Ovary (tissue), 9 donors: ENCODE results near the gene NRCAM. TPM values are rescaled to one million over a fixed set of nuclear protein-coding genes. Genes with fewer than 3 reads are reported as not detected.

ENCODE experiments used
- DNase-seq, 5 donors: peaks; one replicate each; pipeline ENCODE4 v3.0.0-alpha.2; 2019 to 2020
- H3K27ac ChIP-seq, 2 donors: fragments of 200-600 bp; one replicate each; pipeline versions ENCODE4 v1.5.1 to v1.8.0; 2019 to 2022
- H3K27me3 ChIP-seq: fragments of 200-600 bp; one replicate; pipeline ENCODE4 v1.8.0; 2022
- H3K36me3 ChIP-seq: fragments of 200-600 bp; sonication (generic); one replicate; pipeline ENCODE4 v1.5.1; 2019
- H3K4me1 ChIP-seq: one replicate; pipeline ENCODE4 v1.8.1; 2013; ENCODE audit warnings: mild to moderate bottlenecking, moderate library complexity; ENCODE audit not compliant: insufficient read depth
- H3K4me3 ChIP-seq: fragments of 200-600 bp; sonication (generic); one replicate; pipeline ENCODE4 v1.5.1; 2017
- H3K9me3 ChIP-seq, 2 donors: fragments of 200-600 bp in 1 of 2; sonication (generic) in 1 of 2; one replicate each; pipeline versions ENCODE4 v1.5.1 to v1.8.1; 2013 to 2019; ENCODE audit warnings: mild to moderate bottlenecking in 1 of 2, moderate library complexity in 1 of 2
- EP300 ChIP-seq: sonication (generic); formaldehyde crosslinking; IDR thresholded peaks from one replicate; pipeline ENCODE4 v1.6.1; 2017; ENCODE audit warnings: antibody characterized with exemption
- POLR2A ChIP-seq: fragments of 450-650 bp; IDR thresholded peaks from one replicate; pipeline ENCODE4 v1.6.1; 2017; ENCODE audit warnings: antibody characterized with exemption, mild to moderate bottlenecking, moderate library complexity
- WGBS, 3 donors: extraction: QIAGEN DNeasy Blood & Tissue Kit in 1 of 3; methylation state at CpG; one replicate each; pipeline versions ENCODE4 v1.1.5 to v1.1.7; 2013 to 2017; 5-methylcytosine and 5-hydroxymethylcytosine counted together
- intact Hi-C, 4 donors: fragments of 100-400 bp; cut with DNase I; formaldehyde crosslinking; loops; one replicate each; pipeline versions ENCODE4 v1.11.0 to v1.15.1; 2022 to 2023
- polyA plus RNA-seq, 2 donors: library from polyadenylated mRNA; stranded (reverse); fragments of 200-250 nt in 1 of 2; fragments of 350-450 nt in 1 of 2; fragmentation: Illumina TruSeq in 1 of 2; extraction: RNeasy Lipid Tissue Mini Kit (QIAGEN cat#74804) in 1 of 2; gene quantifications; one replicate each; pipeline ENCODE4 v1.2.3, GENCODE V29; 2013 to 2014
- total RNA-seq, 7 donors: library from RNA; depleted of rRNA in 2 of 7; stranded (reverse); fragments of >200 nt in 2 of 7; fragmentation: NEBNext Ultra II Directional in 3 of 7; extraction: Animal tissue kit (Norgen Biotek cat#: 25700) in 3 of 7; gene quantifications; one replicate each; pipeline versions ENCODE4 v1.1.0 to v1.2.4, GENCODE V29; 2016 to 2023
- TF ChIP-seq, protein P1 (sequence below), 3 donors: fragments of 450-650 bp in 2 of 3; fragments of 200-600 bp in 1 of 3; IDR thresholded peaks; one replicate each; pipeline versions ENCODE4 v1.5.1 to v1.8.0; 2016 to 2022; ENCODE audit warnings: antibody characterized with exemption in 3 of 3, mild to moderate bottlenecking in 1 of 3
- donor health status: DM: no; HTN: no; CAD: no; lungs with moderate emphysema.
- donor health status: DM: no; HTN: no; CAD: no.
- donor health status: Bipolar disorder and iron deficiency.
- donor health status: DM: yes; HTN: yes; CAD: no.
- donor health status: DM: no; HTN: no; CAD: no.
- donor health status: DM: yes; HTN: yes; CAD: no.

NRCAM gene
- total and polyA plus RNA-seq, 9 donors = 0.61 to 14.8 (median 2.8) TPM

DNA sequence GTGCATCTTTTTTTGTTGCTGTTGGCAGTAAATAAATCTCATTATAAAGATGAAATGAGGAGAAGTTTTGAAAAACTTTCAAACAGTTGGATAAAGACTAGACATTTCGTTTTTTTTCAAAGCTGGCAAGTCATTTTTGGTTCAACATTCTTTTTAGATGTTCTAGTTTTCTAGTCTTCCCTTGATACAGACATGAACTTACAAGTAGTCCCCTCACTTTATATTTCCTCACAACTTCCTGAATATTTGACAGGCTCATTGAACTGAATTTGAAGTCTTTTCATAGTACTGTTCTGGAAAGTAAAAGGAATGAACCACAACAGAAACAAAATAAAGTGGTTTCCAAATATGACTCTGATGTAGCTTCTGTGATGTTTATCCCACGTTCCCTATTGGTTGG is 134.2 kb downstream of the NRCAM start:
- TF ChIP-seq EP300 (no peak), POLR2A (no peak)
- TF ChIP-seq, protein P1, sequence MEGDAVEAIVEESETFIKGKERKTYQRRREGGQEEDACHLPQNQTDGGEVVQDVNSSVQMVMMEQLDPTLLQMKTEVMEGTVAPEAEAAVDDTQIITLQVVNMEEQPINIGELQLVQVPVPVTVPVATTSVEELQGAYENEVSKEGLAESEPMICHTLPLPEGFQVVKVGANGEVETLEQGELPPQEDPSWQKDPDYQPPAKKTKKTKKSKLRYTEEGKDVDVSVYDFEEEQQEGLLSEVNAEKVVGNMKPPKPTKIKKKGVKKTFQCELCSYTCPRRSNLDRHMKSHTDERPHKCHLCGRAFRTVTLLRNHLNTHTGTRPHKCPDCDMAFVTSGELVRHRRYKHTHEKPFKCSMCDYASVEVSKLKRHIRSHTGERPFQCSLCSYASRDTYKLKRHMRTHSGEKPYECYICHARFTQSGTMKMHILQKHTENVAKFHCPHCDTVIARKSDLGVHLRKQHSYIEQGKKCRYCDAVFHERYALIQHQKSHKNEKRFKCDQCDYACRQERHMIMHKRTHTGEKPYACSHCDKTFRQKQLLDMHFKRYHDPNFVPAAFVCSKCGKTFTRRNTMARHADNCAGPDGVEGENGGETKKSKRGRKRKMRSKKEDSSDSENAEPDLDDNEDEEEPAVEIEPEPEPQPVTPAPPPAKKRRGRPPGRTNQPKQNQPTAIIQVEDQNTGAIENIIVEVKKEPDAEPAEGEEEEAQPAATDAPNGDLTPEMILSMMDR (IDR thresholded peaks at IDR 0.05) = no peak
- H3K36me3 ChIP-seq = no peaks in the 10 kb centered on the region
- 40 to 63% (median 42%) methylated on average over 2 of the region's 2 CpGs for WGBS, 3 donors
- H3K9me3 ChIP-seq = no peaks in the 10 kb centered on the region
- DNase-seq = no peak
- no peak overlapping the region for H3K4me3 ChIP-seq
- no peaks in the 10 kb centered on the region for H3K4me1 ChIP-seq
- H3K27ac ChIP-seq = no peak overlapping the region
- H3K27me3 ChIP-seq = no peaks in the 10 kb centered on the region
- intact Hi-C loops = no loop called here

DNA sequence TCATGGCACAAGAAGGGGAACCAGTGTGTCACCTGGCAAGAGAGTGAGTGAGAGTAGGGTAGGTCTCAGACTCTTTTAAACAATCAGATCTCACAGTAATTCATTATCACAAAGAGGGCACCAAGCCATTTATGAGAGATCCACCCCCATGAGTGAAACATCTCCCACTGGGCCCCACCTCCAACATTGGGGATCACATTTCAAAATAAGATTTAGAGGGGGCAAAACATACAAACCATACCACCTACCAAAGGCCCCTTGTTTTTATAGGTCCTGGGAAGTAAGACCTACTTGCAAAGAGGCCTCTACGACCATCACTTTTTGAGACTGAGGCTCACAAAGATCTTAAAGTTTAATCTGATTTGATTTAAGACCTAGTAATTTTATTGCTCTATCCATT is 134.9 kb downstream of the NRCAM start:
- WGBS, 3 donors = 91 to 93% (median 93%) methylated on average over 1 of the region's 1 CpG
- TF ChIP-seq POLR2A (no peak), EP300 (no peak)
- TF ChIP-seq, protein P1 (IDR thresholded peaks at IDR 0.05) = no peak
- no peaks in the 10 kb centered on the region for H3K4me1 ChIP-seq
- H3K9me3 ChIP-seq = no peaks in the 10 kb centered on the region
- H3K27me3 ChIP-seq = no peaks in the 10 kb centered on the region
- H3K4me3 ChIP-seq = no peak overlapping the region
- DNase-seq = no peak
- intact Hi-C loops = no loop called here
- H3K27ac ChIP-seq = no peak overlapping the region
- no peaks in the 10 kb centered on the region for H3K36me3 ChIP-seq

DNA sequence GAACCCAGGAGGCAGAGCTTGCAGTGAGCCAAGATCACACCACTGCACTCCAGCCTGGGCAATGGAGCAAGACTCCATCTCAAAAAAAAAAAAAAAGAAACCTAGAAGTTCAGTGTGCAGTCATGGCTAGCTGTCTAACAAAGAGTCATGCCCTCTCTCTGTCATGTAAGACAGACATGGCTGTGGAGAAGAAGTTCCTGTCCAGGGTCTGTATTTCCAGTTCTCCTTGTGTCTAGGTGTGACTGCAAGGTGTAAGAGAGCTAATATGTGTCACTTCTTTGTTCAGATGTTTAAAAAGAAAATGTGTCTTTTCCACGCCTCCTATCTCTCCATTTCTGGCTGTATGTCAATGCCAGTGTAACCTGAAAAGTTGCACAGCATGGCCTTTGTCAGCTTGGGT is 139.5 kb downstream of the NRCAM start:
- 91 to 94% (median 92%) methylated on average over 1 of the region's 1 CpG for WGBS, 3 donors
- intact Hi-C loops = no loop called here
- TF ChIP-seq POLR2A = no peak
- no peak for TF ChIP-seq EP300
- TF ChIP-seq, protein P1 (IDR thresholded peaks at IDR 0.05) = no peak

DNA sequence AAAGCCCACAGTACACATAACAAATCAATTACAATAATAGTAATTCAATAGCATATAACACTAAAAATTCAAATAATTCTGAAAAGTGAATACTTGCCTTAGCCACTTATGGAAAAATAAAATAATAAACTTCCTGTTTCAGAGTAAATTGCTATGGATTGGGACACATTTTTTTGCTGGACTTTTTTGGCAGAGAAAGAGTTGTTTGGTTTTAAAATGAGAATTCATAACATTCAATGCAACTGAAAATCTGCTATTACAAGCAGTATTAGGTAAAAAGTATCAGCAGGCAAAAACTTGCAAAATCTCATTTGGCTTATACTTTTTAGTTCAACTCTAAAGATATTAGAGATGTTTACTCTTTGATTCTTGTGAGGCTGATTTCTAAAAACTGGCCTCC is 141.7 kb downstream of the NRCAM start:
- H3K4me1 ChIP-seq = no peaks in the 10 kb centered on the region
- TF ChIP-seq EP300 (no peak), POLR2A (no peak)
- TF ChIP-seq, protein P1 (IDR thresholded peaks at IDR 0.05) = no peak
- no peaks in the 10 kb centered on the region for H3K9me3 ChIP-seq
- H3K27ac ChIP-seq = no peak overlapping the region
- intact Hi-C loops = no loop called here
- H3K36me3 ChIP-seq = no peaks in the 10 kb centered on the region
- no peak overlapping the region for H3K4me3 ChIP-seq
- no peak for DNase-seq
- no peaks in the 10 kb centered on the region for H3K27me3 ChIP-seq

More for the DNA sequence above, 139.5 kb downstream of the NRCAM start:
- Histone ChIP-seq H3K9me3 (no peaks in the 10 kb centered on the region), H3K4me3 (no peak overlapping the region), H3K4me1 (no peaks in the 10 kb centered on the region), H3K27ac (no peak overlapping the region), H3K36me3 (no peaks in the 10 kb centered on the region), H3K27me3 (no peaks in the 10 kb centered on the region)
- no peak for DNase-seq

DNA sequence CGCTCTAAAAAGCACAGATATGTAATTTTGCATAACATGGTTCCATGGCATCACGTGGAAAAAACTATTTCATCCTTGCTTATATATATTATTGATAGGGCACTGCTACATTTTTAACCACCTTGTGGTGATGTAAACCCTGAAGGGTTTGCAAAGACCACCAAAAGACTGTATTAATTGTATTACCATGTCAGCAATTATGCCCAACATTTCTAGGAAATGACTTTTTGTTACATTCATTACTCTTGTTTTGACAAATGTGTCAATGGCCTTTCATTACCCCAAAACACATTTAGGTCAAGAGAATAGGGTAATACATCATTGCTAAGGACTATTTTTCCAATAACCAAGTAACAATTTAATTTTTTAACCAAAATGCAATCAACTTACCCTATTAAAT is 142.2 kb downstream of the NRCAM start:
- no peak overlapping the region for H3K27ac ChIP-seq
- H3K36me3 ChIP-seq = no peaks in the 10 kb centered on the region
- intact Hi-C loops = no loop called here
- H3K27me3 ChIP-seq = no peaks in the 10 kb centered on the region
- TF ChIP-seq EP300 (no peak), POLR2A (no peak)
- TF ChIP-seq, protein P1 (IDR thresholded peaks at IDR 0.05) = no peak
- WGBS, 3 donors = 64 to 77% (median 75%) methylated on average over 2 of the region's 2 CpGs
- no peak for DNase-seq
- H3K4me3 ChIP-seq = no peak overlapping the region
- H3K9me3 ChIP-seq = no peaks in the 10 kb centered on the region
- no peaks in the 10 kb centered on the region for H3K4me1 ChIP-seq
